Liver (tissue), 9 donors: ENCODE results near the gene DCN. TPM values are rescaled to one million over a fixed set of nuclear protein-coding genes. Genes with fewer than 3 reads are reported as not detected.

ENCODE experiments used
- DNase-seq: peaks from one replicate; pipeline ENCODE4 v3.0.0-alpha.2; 2017; ENCODE audit warnings: low spot score
- H3K27ac ChIP-seq, 2 donors: one replicate each; pipeline ENCODE4 v1.7.0; 2013; ENCODE audit warnings: inconsistent platforms in 2 of 2, low read length in 2 of 2, control low read depth in 1 of 2, low read depth in 1 of 2, mild to moderate bottlenecking in 1 of 2
- H3K27me3 ChIP-seq, 4 donors: one replicate each; pipeline versions ENCODE4 v1.6.1 to v1.7.0; 2013; ENCODE audit warnings: low read length in 3 of 4, inconsistent platforms in 1 of 4, mild to moderate bottlenecking in 1 of 4, moderate library complexity in 1 of 4; ENCODE audit not compliant: control insufficient read depth in 4 of 4, insufficient read depth in 4 of 4
- H3K36me3 ChIP-seq, 4 donors: one replicate each; pipeline versions ENCODE4 v1.6.1 to v1.7.0; 2013; ENCODE audit warnings: low read length in 3 of 4, mild to moderate bottlenecking in 3 of 4, low read depth in 1 of 4, moderate library complexity in 1 of 4; ENCODE audit not compliant: control insufficient read depth in 4 of 4, insufficient read depth in 3 of 4
- H3K4me1 ChIP-seq, 4 donors: one replicate each; pipeline versions ENCODE4 v1.6.1 to v1.7.0; 2013; ENCODE audit warnings: low read length in 3 of 4, mild to moderate bottlenecking in 3 of 4, moderate library complexity in 1 of 4; ENCODE audit not compliant: control insufficient read depth in 4 of 4, insufficient read depth in 4 of 4
- H3K4me3 ChIP-seq, 3 donors: one replicate each; pipeline versions ENCODE4 v1.6.1 to v1.7.0; 2013; ENCODE audit warnings: low read length in 3 of 3, control low read depth in 1 of 3, low read depth in 1 of 3, mild to moderate bottlenecking in 1 of 3
- H3K9ac ChIP-seq, 2 donors: one replicate each; pipeline ENCODE4 v1.7.0; 2013; ENCODE audit warnings: low read length in 2 of 2, mild to moderate bottlenecking in 2 of 2, moderate library complexity in 2 of 2, control low read depth in 1 of 2, low read depth in 1 of 2
- H3K9me3 ChIP-seq, 4 donors: one replicate each; pipeline versions ENCODE4 v1.6.1 to v1.7.0; 2013; ENCODE audit warnings: low read length in 3 of 4; ENCODE audit not compliant: control insufficient read depth in 4 of 4
- ATF3 ChIP-seq: IDR thresholded peaks from 2 replicates; pipeline ENCODE4 v1.6.1; 2016; ENCODE audit warnings: antibody characterized with exemption
- EGR1 ChIP-seq, 2 donors: IDR thresholded peaks; 2 replicates each; pipeline ENCODE4 v1.6.1; 2016 to 2018; ENCODE audit warnings: antibody characterized with exemption in 2 of 2, low read depth in 2 of 2
- HNF4A ChIP-seq, 2 donors: conservative IDR thresholded peaks; 2 replicates each; pipeline ENCODE4 v1.6.1; 2016; ENCODE audit warnings: antibody characterized with exemption in 2 of 2, mild to moderate bottlenecking in 2 of 2
- JUND ChIP-seq, 2 donors: IDR thresholded peaks; 2 replicates each; pipeline ENCODE4 v1.6.1; 2016; ENCODE audit warnings: antibody characterized with exemption in 2 of 2
- MAX ChIP-seq: IDR thresholded peaks from 2 replicates; pipeline ENCODE4 v1.6.1; 2016; ENCODE audit warnings: antibody characterized with exemption
- NR2F2 ChIP-seq: IDR thresholded peaks from 2 replicates; pipeline ENCODE4 v1.6.1; 2016; ENCODE audit warnings: antibody characterized with exemption
- RAD21 ChIP-seq, 2 donors: IDR thresholded peaks; 2 replicates each; pipeline ENCODE4 v1.6.1; 2016; ENCODE audit warnings: antibody characterized with exemption in 2 of 2, mild to moderate bottlenecking in 2 of 2
- SP1 ChIP-seq: IDR thresholded peaks from 2 replicates; pipeline ENCODE4 v1.6.1; 2018; ENCODE audit warnings: antibody characterized with exemption, mild to moderate bottlenecking
- TAF1 ChIP-seq: conservative IDR thresholded peaks from 2 replicates; pipeline ENCODE4 v1.6.1; 2016; ENCODE audit warnings: antibody characterized with exemption, mild to moderate bottlenecking
- YY1 ChIP-seq: IDR thresholded peaks from 2 replicates; pipeline ENCODE4 v1.6.1; 2016; ENCODE audit warnings: antibody characterized with exemption, mild to moderate bottlenecking
- WGBS: extraction: QIAGEN DNeasy Blood & Tissue Kit; methylation state at CpG from one replicate; pipeline ENCODE4 v1.1.7; 2013; 5-methylcytosine and 5-hydroxymethylcytosine counted together
- polyA plus RNA-seq, 2 donors: library from polyadenylated mRNA; stranded (reverse) in 1 of 2; unstranded in 1 of 2; fragments of 200-250 nt in 1 of 2; fragments of >200 nt in 1 of 2; fragmentation: Nextera tagmentation in 1 of 2; extraction: Ambion mirVana in 1 of 2; gene quantifications; one replicate each; pipeline versions ENCODE4 v1.2.1 to v1.2.3, GENCODE V29; 2013 to 2015
- total RNA-seq, 2 donors: library from RNA; depleted of rRNA; stranded (reverse); fragments of >200 nt; gene quantifications; one replicate each; pipeline ENCODE4 v1.2.3, GENCODE V29; 2014
- TF ChIP-seq, protein P1 (sequence below): IDR thresholded peaks from 2 replicates; pipeline ENCODE4 v1.6.1; 2016; ENCODE audit warnings: antibody characterized with exemption
- TF ChIP-seq, protein P2 (sequence below): fragments of 150-350 bp; IDR thresholded peaks from 2 replicates; pipeline ENCODE4 v1.5.1; 2017; ENCODE audit warnings: improper control_type of control experiment, low read depth, low read length; ENCODE audit not compliant: missing input control
- donor health status: healthy.
- donor health status: healthy.
- donor health status: healthy.
- donor health status: healthy.
- donor health status: healthy.

Gene DCN
- total and polyA plus RNA-seq, 4 donors, result 74.9 to 148 (median 98.6) TPM

- no peak for TF ChIP-seq EGR1 (IDR thresholded peaks at IDR 0.05; ENCODE audit: low read depth in 2 of 2)
These were observed 76.3 kb downstream of the DCN start (continued) for GRCh38 chr12:91106283-91106682.

GRCh38 chr12:91105807-91106206 is 76.8 kb downstream of the DCN start:
- no peak overlapping the region for H3K4me3 ChIP-seq
- no peak overlapping the region for H3K27ac ChIP-seq
- H3K27me3 ChIP-seq, result no peaks in the 10 kb centered on the region
- no peaks in the 10 kb centered on the region for H3K4me1 ChIP-seq
- 79% methylated on average over 5 of the region's 5 CpGs for WGBS
- no peak overlapping the region for H3K9ac ChIP-seq
- no peaks in the 10 kb centered on the region for H3K9me3 ChIP-seq
- no peak for DNase-seq
- TF ChIP-seq RAD21 (IDR thresholded peaks at IDR 0.05) (no peak), HNF4A (conservative IDR thresholded peaks at IDR 0.05) (no peak)
- H3K36me3 ChIP-seq, result no peaks in the 10 kb centered on the region

- no peaks in the 10 kb centered on the region for H3K4me1 ChIP-seq
- TF ChIP-seq ATF3 (no peak), JUND (IDR thresholded peaks at IDR 0.05) (no peak), MAX (no peak), EGR1 (IDR thresholded peaks at IDR 0.05; ENCODE audit: low read depth in 2 of 2) (no peak)
- TF ChIP-seq, protein P1, sequence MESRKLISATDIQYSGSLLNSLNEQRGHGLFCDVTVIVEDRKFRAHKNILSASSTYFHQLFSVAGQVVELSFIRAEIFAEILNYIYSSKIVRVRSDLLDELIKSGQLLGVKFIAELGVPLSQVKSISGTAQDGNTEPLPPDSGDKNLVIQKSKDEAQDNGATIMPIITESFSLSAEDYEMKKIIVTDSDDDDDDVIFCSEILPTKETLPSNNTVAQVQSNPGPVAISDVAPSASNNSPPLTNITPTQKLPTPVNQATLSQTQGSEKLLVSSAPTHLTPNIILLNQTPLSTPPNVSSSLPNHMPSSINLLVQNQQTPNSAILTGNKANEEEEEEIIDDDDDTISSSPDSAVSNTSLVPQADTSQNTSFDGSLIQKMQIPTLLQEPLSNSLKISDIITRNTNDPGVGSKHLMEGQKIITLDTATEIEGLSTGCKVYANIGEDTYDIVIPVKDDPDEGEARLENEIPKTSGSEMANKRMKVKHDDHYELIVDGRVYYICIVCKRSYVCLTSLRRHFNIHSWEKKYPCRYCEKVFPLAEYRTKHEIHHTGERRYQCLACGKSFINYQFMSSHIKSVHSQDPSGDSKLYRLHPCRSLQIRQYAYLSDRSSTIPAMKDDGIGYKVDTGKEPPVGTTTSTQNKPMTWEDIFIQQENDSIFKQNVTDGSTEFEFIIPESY, result no peak
- TF ChIP-seq, protein P2, sequence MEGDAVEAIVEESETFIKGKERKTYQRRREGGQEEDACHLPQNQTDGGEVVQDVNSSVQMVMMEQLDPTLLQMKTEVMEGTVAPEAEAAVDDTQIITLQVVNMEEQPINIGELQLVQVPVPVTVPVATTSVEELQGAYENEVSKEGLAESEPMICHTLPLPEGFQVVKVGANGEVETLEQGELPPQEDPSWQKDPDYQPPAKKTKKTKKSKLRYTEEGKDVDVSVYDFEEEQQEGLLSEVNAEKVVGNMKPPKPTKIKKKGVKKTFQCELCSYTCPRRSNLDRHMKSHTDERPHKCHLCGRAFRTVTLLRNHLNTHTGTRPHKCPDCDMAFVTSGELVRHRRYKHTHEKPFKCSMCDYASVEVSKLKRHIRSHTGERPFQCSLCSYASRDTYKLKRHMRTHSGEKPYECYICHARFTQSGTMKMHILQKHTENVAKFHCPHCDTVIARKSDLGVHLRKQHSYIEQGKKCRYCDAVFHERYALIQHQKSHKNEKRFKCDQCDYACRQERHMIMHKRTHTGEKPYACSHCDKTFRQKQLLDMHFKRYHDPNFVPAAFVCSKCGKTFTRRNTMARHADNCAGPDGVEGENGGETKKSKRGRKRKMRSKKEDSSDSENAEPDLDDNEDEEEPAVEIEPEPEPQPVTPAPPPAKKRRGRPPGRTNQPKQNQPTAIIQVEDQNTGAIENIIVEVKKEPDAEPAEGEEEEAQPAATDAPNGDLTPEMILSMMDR, result no peak
- H3K27me3 ChIP-seq, result no peaks in the 10 kb centered on the region
- DNase-seq, result no peak
- no peak overlapping the region for H3K9ac ChIP-seq
- H3K36me3 ChIP-seq, result no peaks in the 10 kb centered on the region
- 72% methylated on average over 1 of the region's 1 CpG for WGBS
- H3K4me3 ChIP-seq, result no peak overlapping the region
- H3K27ac ChIP-seq, result no peak overlapping the region
- no peaks in the 10 kb centered on the region for H3K9me3 ChIP-seq
These were observed 77.7 kb downstream of the DCN start for GRCh38 chr12:91104812-91105466.

GRCh38 chr12:91103624-91104023 is 79.0 kb downstream of the DCN start:
- no peak overlapping the region for H3K4me3 ChIP-seq
- H3K27me3 ChIP-seq, result no peaks in the 10 kb centered on the region
- no peak overlapping the region for H3K27ac ChIP-seq
- WGBS, result 28% methylated on average over 1 of the region's 1 CpG
- H3K9ac ChIP-seq, result no peak overlapping the region
- no peaks in the 10 kb centered on the region for H3K36me3 ChIP-seq
- DNase-seq, result no peak
- TF ChIP-seq SP1, result no peak
- TF ChIP-seq NR2F2, result no peak
- no peak for TF ChIP-seq YY1
- no peak for TF ChIP-seq TAF1
- no peaks in the 10 kb centered on the region for H3K4me1 ChIP-seq
- no peaks in the 10 kb centered on the region for H3K9me3 ChIP-seq
